ENCODE data around the gene ARID3A. TPM values are rescaled to one million over a fixed set of nuclear protein-coding genes. Genes with fewer than 3 reads are reported as not detected.
"Not testable (repeated sequence)": the region's sequence is repeated elsewhere in the genome, so short reads cannot be mapped to it uniquely, and the experiment has no call there.

Gene ARID3A
- total RNA-seq, 3 donors from 2014 or later (not counting 1 experiment from before 2014, with no cell fraction given), result 15.9 to 24.6 (median 24.2) TPM

GRCh38 chr19:878751-879561, 46.9 kb upstream of the ARID3A start:
- H3K27ac Mint-ChIP-seq; DNase-seq; H3K4me3 ChIP-seq (ENCODE audit: low read length); H3K27ac ChIP-seq (ENCODE audit: low read length); H3K27me3 ChIP-seq (ENCODE audit: control insufficient read depth, insufficient read depth, low read length); H3K4me1 ChIP-seq (ENCODE audit: control insufficient read depth, insufficient read depth, low read length); H3K36me3 Mint-ChIP-seq; intact Hi-C loops (cut with micrococcal nuclease); H3K27me3 Mint-ChIP-seq (ENCODE audit: low read depth in 2 of 2); H3K4me1 Mint-ChIP-seq; H3K4me3 Mint-ChIP-seq; H3K9me3 ChIP-seq (ENCODE audit: control insufficient read depth, insufficient read depth, low read length); ATAC-seq; H3K9me3 Mint-ChIP-seq: not testable (repeated sequence)
- peaks cover 32% of the 10 kb centered on the region for H3K36me3 ChIP-seq (ENCODE audit: control insufficient read depth, insufficient read depth, low read length)
- WGBS (ENCODE audit: insufficient coverage), result 90% methylated on average over 20 of the region's 24 CpGs

- Mint-ChIP-seq H3K27ac (no peak overlapping the region), H3K27me3 (ENCODE audit: low read depth in 2 of 2) (no peaks in the 10 kb centered on the region), H3K36me3 (no peaks in the 10 kb centered on the region), H3K4me1 (no peaks in the 10 kb centered on the region), H3K4me3 (no peak overlapping the region), H3K9me3 (no peaks in the 10 kb centered on the region)
- peaks cover 41% of the 10 kb centered on the region for H3K36me3 ChIP-seq (ENCODE audit: control insufficient read depth, insufficient read depth, low read length)
- no peak overlapping the region for H3K4me3 ChIP-seq (ENCODE audit: low read length)
- intact Hi-C loops (cut with micrococcal nuclease), result no loop called here
- no peak for ATAC-seq
- no peaks in the 10 kb centered on the region for H3K9me3 ChIP-seq (ENCODE audit: control insufficient read depth, insufficient read depth, low read length)
- no peak overlapping the region for H3K27ac ChIP-seq (ENCODE audit: low read length)
- no peak for DNase-seq
- WGBS (ENCODE audit: insufficient coverage), result 94% methylated on average over 37 of the region's 37 CpGs
- no peak for TF ChIP-seq CTCF (IDR thresholded peaks at IDR 0.05)
- no peaks in the 10 kb centered on the region for H3K27me3 ChIP-seq (ENCODE audit: control insufficient read depth, insufficient read depth, low read length)
- no peaks in the 10 kb centered on the region for H3K4me1 ChIP-seq (ENCODE audit: control insufficient read depth, insufficient read depth, low read length)
Measured at GRCh38 chr19:879711-880438, 46.0 kb upstream of the ARID3A start.

DNA sequence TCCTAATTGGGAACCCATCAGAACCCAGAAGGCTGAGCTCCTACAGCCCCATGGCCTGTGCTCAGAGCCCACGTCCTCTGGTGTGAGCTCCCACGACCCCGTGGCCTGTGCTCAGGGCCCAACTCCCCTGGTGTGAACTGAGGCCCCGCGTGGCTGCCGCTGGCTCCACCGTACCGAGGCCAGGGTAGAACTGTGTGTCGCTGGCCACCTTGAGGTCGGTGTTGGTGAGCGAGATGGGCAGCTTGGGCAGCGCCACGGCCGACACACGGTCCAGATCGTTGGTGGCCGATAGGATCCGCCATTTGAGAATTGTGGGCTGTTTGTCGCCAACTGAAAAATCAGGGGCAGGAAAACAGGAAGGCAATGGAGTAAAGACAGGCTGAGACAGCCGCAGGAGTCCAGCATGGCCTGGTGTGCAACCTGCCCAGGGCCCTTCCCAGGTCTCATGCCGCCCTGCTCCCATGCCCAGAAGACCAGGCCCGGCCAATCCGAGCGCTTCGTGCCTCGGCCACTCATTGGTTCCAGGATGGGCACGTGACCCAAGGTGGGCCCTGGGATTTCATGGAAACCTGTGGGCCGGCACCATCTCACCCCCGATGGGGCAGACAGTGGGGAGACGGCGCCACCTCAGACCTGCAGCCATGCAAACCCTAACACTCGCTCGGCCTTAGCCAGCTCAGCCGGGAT, 44.3 kb upstream of the ARID3A start:
- Histone ChIP-seq H3K27ac (ENCODE audit: low read length) (no peak overlapping the region), H3K9me3 (ENCODE audit: control insufficient read depth, insufficient read depth, low read length) (no peaks in the 10 kb centered on the region), H3K4me3 (ENCODE audit: low read length) (no peak overlapping the region), H3K27me3 (ENCODE audit: control insufficient read depth, insufficient read depth, low read length) (no peaks in the 10 kb centered on the region), H3K36me3 (ENCODE audit: control insufficient read depth, insufficient read depth, low read length) (peaks cover 53% of the 10 kb centered on the region), H3K4me1 (ENCODE audit: control insufficient read depth, insufficient read depth, low read length) (peaks cover 3% of the 10 kb centered on the region)
- H3K4me1 Mint-ChIP-seq, result no peaks in the 10 kb centered on the region
- intact Hi-C loops (cut with micrococcal nuclease), result no loop called here
- no peaks in the 10 kb centered on the region for H3K27me3 Mint-ChIP-seq (ENCODE audit: low read depth in 2 of 2)
- H3K9me3 Mint-ChIP-seq, result no peaks in the 10 kb centered on the region
- 97% methylated on average over 34 of the region's 34 CpGs for WGBS (ENCODE audit: insufficient coverage)
- no peak overlapping the region for H3K4me3 Mint-ChIP-seq
- TF ChIP-seq CTCF (IDR thresholded peaks at IDR 0.05), result no peak
- H3K27ac Mint-ChIP-seq, result no peak overlapping the region
- ATAC-seq (no peak), DNase-seq (no peak)
- H3K36me3 Mint-ChIP-seq, result no peaks in the 10 kb centered on the region
